Measurements from ENCODE around the gene GAS2L2. TPM values are rescaled to one million over a fixed set of nuclear protein-coding genes. Genes with fewer than 3 reads are reported as not detected.
"Not testable (repeated sequence)": the region's sequence is repeated elsewhere in the genome, so short reads cannot be mapped to it uniquely, and the experiment has no call there.

GAS2L2 gene
- polyA plus RNA-seq, 1 donor (not counting 4 experiments of a cell fraction or from before 2014, with no cell fraction given), result 0.05 TPM

- no peak overlapping the region for H3K9ac ChIP-seq (ENCODE audit: control insufficient read depth, extremely low read depth, insufficient read depth, low read length)
- DNase-seq (ENCODE audit: low read depth, low spot score), result no peak
- dilution Hi-C loops (cut with MboI; ENCODE audit: extremely low pct_ligation_motif_present, low sequenced_read_pairs), result no loop called here
- H3K4me1 ChIP-seq (ENCODE audit: control insufficient read depth, extremely low read depth, insufficient read depth, low read length), result peaks cover 28% of the 10 kb centered on the region
- no peaks in the 10 kb centered on the region for H4K20me1 ChIP-seq (ENCODE audit: control insufficient read depth, extremely low read depth, insufficient read depth, low read length)
- H2AFZ ChIP-seq (ENCODE audit: control insufficient read depth, low read length), result no peak overlapping the region
- no peaks in the 10 kb centered on the region for H3K79me2 ChIP-seq (ENCODE audit: control insufficient read depth, insufficient read depth, low read length)
- TF ChIP-seq, protein P1, sequence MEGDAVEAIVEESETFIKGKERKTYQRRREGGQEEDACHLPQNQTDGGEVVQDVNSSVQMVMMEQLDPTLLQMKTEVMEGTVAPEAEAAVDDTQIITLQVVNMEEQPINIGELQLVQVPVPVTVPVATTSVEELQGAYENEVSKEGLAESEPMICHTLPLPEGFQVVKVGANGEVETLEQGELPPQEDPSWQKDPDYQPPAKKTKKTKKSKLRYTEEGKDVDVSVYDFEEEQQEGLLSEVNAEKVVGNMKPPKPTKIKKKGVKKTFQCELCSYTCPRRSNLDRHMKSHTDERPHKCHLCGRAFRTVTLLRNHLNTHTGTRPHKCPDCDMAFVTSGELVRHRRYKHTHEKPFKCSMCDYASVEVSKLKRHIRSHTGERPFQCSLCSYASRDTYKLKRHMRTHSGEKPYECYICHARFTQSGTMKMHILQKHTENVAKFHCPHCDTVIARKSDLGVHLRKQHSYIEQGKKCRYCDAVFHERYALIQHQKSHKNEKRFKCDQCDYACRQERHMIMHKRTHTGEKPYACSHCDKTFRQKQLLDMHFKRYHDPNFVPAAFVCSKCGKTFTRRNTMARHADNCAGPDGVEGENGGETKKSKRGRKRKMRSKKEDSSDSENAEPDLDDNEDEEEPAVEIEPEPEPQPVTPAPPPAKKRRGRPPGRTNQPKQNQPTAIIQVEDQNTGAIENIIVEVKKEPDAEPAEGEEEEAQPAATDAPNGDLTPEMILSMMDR (optimal IDR thresholded peaks at IDR 0.05 in 1 of 3, IDR thresholded peaks at IDR 0.05 in 1 of 3, conservative IDR thresholded peaks at IDR 0.05 in 1 of 3; ENCODE audit: extremely low read depth in 1 of 3, insufficient read depth in 2 of 3, low read length in 3 of 3), result no peak
- no peak for TF ChIP-seq EZH2 (IDR thresholded peaks at IDR 0.05; ENCODE audit: low read length)
- H3K4me3 ChIP-seq (ENCODE audit: control insufficient read depth in 2 of 3, extremely low read depth in 1 of 3, insufficient read depth in 2 of 3, low read depth in 1 of 3, low read length in 3 of 3), result no peak overlapping the region
- H3K9me1 ChIP-seq (ENCODE audit: control insufficient read depth, extremely low read depth, insufficient read depth, low read length), result peaks cover 3% of the 10 kb centered on the region
- no peaks in the 10 kb centered on the region for H3K27me3 ChIP-seq (ENCODE audit: control insufficient read depth, extremely low read depth, insufficient read depth, low read length)
- no peaks in the 10 kb centered on the region for H3K9me3 ChIP-seq (ENCODE audit: control insufficient read depth, low read depth, low read length)
- H3K36me3 ChIP-seq (ENCODE audit: control insufficient read depth in 2 of 2, extremely low read depth in 1 of 2, insufficient read depth in 2 of 2, low read length in 2 of 2), result no peaks in the 10 kb centered on the region
- FAIRE-seq, result no peak
- H3K27ac ChIP-seq (ENCODE audit: control insufficient read depth, insufficient read depth, low read length), result no peak overlapping the region
- H3K4me2 ChIP-seq (ENCODE audit: control insufficient read depth, extremely low read depth, insufficient read depth, low read depth, low read length), result no peak overlapping the region
Observed at GRCh38 chr17:35752471-35752870, 568 bp downstream of the GAS2L2 start.

DNA sequence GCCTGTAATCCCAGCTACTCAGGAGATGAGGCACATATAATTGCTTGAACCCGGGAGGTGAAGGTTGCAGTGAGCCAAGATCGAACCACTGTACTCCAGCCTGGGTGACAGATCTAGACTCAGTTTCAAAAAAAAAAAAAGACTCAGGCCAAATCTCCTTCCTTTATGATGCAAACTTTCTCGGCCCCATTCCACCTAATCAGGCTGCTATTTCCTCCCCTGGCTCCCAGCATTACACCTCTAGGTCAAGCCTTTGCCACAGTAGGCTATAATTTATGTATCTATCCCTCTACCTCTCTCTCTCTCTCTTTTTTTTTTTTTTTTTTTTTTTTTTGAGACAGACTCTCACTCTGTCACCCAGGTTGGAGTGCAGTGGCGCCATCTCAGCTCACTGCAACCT lies 1.5 kb downstream of the GAS2L2 start:
- H3K4me2 ChIP-seq (ENCODE audit: control insufficient read depth, extremely low read depth, insufficient read depth, low read depth, low read length); H2AFZ ChIP-seq (ENCODE audit: control insufficient read depth, low read length); H4K20me1 ChIP-seq (ENCODE audit: control insufficient read depth, extremely low read depth, insufficient read depth, low read length); DNase-seq (ENCODE audit: low read depth, low spot score); FAIRE-seq; H3K9me1 ChIP-seq (ENCODE audit: control insufficient read depth, extremely low read depth, insufficient read depth, low read length); H3K4me3 ChIP-seq (ENCODE audit: control insufficient read depth in 2 of 3, extremely low read depth in 1 of 3, insufficient read depth in 2 of 3, low read depth in 1 of 3, low read length in 3 of 3); H3K36me3 ChIP-seq (ENCODE audit: control insufficient read depth in 2 of 2, extremely low read depth in 1 of 2, insufficient read depth in 2 of 2, low read length in 2 of 2); H3K9ac ChIP-seq (ENCODE audit: control insufficient read depth, extremely low read depth, insufficient read depth, low read length); H3K27ac ChIP-seq (ENCODE audit: control insufficient read depth, insufficient read depth, low read length); H3K9me3 ChIP-seq (ENCODE audit: control insufficient read depth, low read depth, low read length); H3K27me3 ChIP-seq (ENCODE audit: control insufficient read depth, extremely low read depth, insufficient read depth, low read length); H3K79me2 ChIP-seq (ENCODE audit: control insufficient read depth, insufficient read depth, low read length); dilution Hi-C loops (cut with MboI; ENCODE audit: extremely low pct_ligation_motif_present, low sequenced_read_pairs): not testable (repeated sequence)
- peaks cover 28% of the 10 kb centered on the region for H3K4me1 ChIP-seq (ENCODE audit: control insufficient read depth, extremely low read depth, insufficient read depth, low read length)

All from keratinocyte (primary cell).